ENCODE data around the gene IMP4. TPM values are rescaled to one million over a fixed set of nuclear protein-coding genes. Genes with fewer than 3 reads are reported as not detected.

The IMP4 gene
- polyA plus RNA-seq, 1 donor from 2014 or later = 78.0 TPM

- no peak overlapping the region for H2AFZ ChIP-seq (ENCODE audit: low read depth, low read length)
- H3K36me3 ChIP-seq (ENCODE audit: insufficient read depth, low read length) = no peaks in the 10 kb centered on the region
- H4K20me1 ChIP-seq (ENCODE audit: insufficient read depth) = no peaks in the 10 kb centered on the region
- TF ChIP-seq RAD21 (conservative IDR thresholded peaks at IDR 0.05) (no peak), CTCF (IDR thresholded peaks at IDR 0.05; ENCODE audit: poor library complexity, severe bottlenecking) (no peak), TAF1 (IDR thresholded peaks at IDR 0.05; ENCODE audit: low read depth) (no peak), REST (IDR thresholded peaks at IDR 0.05; ENCODE audit: borderline replicate concordance) (no peak)
- no peaks in the 10 kb centered on the region for H3F3A ChIP-seq (ENCODE audit: insufficient read depth, low read length, poor library complexity, severe bottlenecking)
- H3K27me3 ChIP-seq (ENCODE audit: insufficient read depth, low read depth, low read length) = no peaks in the 10 kb centered on the region
- H3K9me2 ChIP-seq (ENCODE audit: insufficient read depth, low read length) = no peaks in the 10 kb centered on the region
- H3K9ac ChIP-seq (ENCODE audit: low read length) = no peak overlapping the region
- no peak overlapping the region for H3K27ac ChIP-seq (ENCODE audit: low read length)
- no peak overlapping the region for H3K4me3 ChIP-seq (ENCODE audit: low read length)
- no peaks in the 10 kb centered on the region for H3K79me2 ChIP-seq (replicated peaks; ENCODE audit: insufficient read depth, low read length)
- H3K9me3 ChIP-seq (ENCODE audit: low read length) = no peaks in the 10 kb centered on the region
- no peak overlapping the region for H3K4me2 ChIP-seq (ENCODE audit: low read length)
Measured at GRCh38 chr2:130373808-130374365, 31.2 kb downstream of the IMP4 start.

GRCh38 chr2:130374587-130375290, 32.0 kb downstream of the IMP4 start:
- no peaks in the 10 kb centered on the region for H3K27me3 ChIP-seq (ENCODE audit: insufficient read depth, low read depth, low read length)
- no peak overlapping the region for H3K9ac ChIP-seq (ENCODE audit: low read length)
- H3K4me3 ChIP-seq (ENCODE audit: low read length) = no peak overlapping the region
- no peaks in the 10 kb centered on the region for H3K79me2 ChIP-seq (replicated peaks; ENCODE audit: insufficient read depth, low read length)
- no peaks in the 10 kb centered on the region for H3K9me3 ChIP-seq (ENCODE audit: low read length)
- H3K36me3 ChIP-seq (ENCODE audit: insufficient read depth, low read length) = no peaks in the 10 kb centered on the region
- no peak overlapping the region for H3K27ac ChIP-seq (ENCODE audit: low read length)
- H3K9me2 ChIP-seq (ENCODE audit: insufficient read depth, low read length) = no peaks in the 10 kb centered on the region
- no peaks in the 10 kb centered on the region for H4K20me1 ChIP-seq (ENCODE audit: insufficient read depth)
- no peak overlapping the region for H3K4me2 ChIP-seq (ENCODE audit: low read length)
- H3F3A ChIP-seq (ENCODE audit: insufficient read depth, low read length, poor library complexity, severe bottlenecking) = no peaks in the 10 kb centered on the region
- TF ChIP-seq RAD21 (conservative IDR thresholded peaks at IDR 0.05) (no peak), POLR2AphosphoS5 (IDR thresholded peaks at IDR 0.05) (no peak), MXI1 (conservative IDR thresholded peaks at IDR 0.05; ENCODE audit: poor library complexity, severe bottlenecking) (no peak), SMC3 (conservative IDR thresholded peaks at IDR 0.05; ENCODE audit: poor library complexity) (no peak), EP300 (conservative IDR thresholded peaks at IDR 0.05; ENCODE audit: poor library complexity, severe bottlenecking) (no peak), TAF1 (IDR thresholded peaks at IDR 0.05; ENCODE audit: low read depth) (no peak), CTCF (IDR thresholded peaks at IDR 0.05; ENCODE audit: poor library complexity, severe bottlenecking) (no peak), REST (IDR thresholded peaks at IDR 0.05; ENCODE audit: borderline replicate concordance) (no peak), EZH2 (IDR thresholded peaks at IDR 0.05; ENCODE audit: borderline replicate concordance, insufficient read depth, low read length, poor library complexity, severe bottlenecking) (no peak)
- no peak overlapping the region for H2AFZ ChIP-seq (ENCODE audit: low read depth, low read length)

Measured in neural cell (in vitro differentiated cells).